AG10803 (cell line): Measurements from ENCODE around the gene CCDC70.

Source experiments
- DNase-seq: peaks from one replicate; pipeline ENCODE4 v3.0.0; 2010; ENCODE audit warnings: low read depth
- H3K4me3 ChIP-seq: 2 replicates; pipeline ENCODE4 v1.5.1; 2011; ENCODE audit warnings: mild to moderate bottlenecking, low read length, control low read depth
- CTCF ChIP-seq: conservative IDR thresholded peaks from 2 replicates; pipeline ENCODE4 v1.5.1; 2011; ENCODE audit warnings: mild to moderate bottlenecking, low read length, control low read depth, inconsistent platforms

Gene CCDC70

DNA sequence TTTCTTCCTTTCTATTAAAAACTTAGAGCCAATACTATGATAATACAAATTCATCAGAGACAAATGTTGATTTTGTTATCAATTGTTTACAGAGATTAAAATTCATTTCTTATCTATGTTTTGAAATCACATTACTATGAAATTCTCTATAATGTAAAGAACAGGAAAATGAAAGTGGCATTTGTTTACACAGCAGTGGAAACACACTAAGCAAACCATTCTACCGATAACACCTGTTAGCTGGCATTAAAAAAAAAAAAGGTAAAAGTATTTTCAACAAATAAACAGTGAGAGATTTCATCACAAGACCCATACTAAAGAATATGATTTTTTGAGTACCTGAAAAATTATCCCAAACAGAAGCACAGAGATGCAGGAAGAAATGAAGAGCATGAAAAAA is 4.8 kb upstream of the CCDC70 start:
- no peak for DNase-seq
- H3K4me3 ChIP-seq, result no peak overlapping the region
- TF ChIP-seq CTCF, result no peak

DNA sequence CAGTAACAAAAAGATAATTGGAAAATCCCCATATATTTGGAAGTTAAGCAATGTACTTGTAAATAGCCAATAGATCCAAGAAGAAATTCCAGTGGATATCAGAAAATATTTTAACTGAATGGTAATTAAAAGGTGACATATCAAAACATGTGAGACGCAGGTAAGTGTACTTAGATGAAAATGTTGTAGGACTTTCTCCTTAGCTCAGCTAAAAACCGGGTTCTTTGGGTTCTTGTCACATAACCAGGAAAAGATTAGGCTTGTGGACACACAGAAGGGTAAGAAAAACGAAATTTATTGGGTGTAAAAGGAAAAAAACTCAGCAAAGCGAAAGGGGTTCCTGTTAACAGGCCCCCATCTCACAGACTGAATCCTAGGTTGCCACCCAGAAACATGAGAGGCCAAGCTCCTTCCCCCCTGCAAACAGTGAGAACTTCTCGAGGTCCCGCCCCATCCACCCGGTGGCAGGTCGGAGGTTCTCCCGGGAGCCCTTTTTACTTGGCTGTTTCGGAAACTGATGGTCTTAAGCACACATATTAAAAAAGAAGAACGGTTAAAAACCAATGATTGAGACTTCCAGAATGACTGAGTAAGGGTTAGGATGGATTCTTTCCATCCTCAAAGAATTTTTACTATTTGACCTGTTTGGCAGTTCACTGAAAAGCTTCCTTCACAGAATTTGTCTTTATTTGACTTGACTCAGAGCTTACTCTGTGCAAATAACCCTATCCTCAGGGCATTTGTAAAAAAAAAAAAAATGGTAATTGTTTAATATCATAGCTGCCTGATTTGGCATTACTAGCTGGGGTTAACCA is 3.1 kb upstream of the CCDC70 start:
- DNase-seq, result no peak
- TF ChIP-seq CTCF, result no peak
- no peak overlapping the region for H3K4me3 ChIP-seq

GRCh38 chr13:51862957-51863356 is 1.2 kb downstream of the CCDC70 start:
- no peak overlapping the region for H3K4me3 ChIP-seq
- DNase-seq, result no peak
- TF ChIP-seq CTCF, result no peak

DNA sequence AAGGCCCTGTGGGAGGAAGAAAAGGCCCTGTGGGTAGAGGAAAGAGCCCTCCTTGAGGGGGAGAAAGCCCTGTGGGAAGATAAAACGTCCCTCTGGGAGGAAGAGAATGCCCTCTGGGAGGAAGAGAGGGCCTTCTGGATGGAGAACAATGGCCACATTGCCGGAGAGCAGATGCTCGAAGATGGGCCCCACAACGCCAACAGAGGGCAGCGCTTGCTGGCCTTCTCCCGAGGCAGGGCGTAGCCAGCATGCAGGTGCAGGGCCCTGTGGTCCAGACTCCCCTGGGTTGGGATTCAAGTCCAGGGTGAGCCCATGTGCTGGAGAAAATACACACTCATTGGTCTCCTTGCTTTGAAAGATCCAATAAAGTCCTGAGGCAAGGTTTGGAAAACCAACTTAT is 4.1 kb downstream of the CCDC70 start:
- TF ChIP-seq CTCF, result no peak
- no peak overlapping the region for H3K4me3 ChIP-seq
- no peak for DNase-seq

DNA sequence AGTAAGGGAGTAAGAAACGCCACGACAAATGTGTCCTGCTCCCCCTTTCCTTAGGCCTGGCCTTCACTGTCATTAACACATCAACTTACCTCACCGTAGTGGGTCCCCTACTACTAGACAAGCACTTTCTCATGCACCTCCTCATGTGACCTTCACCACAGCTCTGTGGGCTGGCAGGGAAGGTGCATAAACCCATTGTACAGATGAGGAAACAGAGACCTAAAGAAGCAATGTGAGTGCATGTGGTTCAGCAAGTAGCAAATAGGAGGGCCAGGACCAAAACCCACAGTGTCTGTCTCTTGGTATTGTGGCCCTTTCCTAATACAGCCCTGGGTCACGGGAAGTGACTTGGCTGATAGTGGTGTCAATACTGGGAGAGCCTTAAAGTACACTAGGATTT is 5.3 kb downstream of the CCDC70 start:
- H3K4me3 ChIP-seq, result no peak overlapping the region
- TF ChIP-seq CTCF, result no peak
- no peak for DNase-seq

GRCh38 chr13:51869916-51870315 is 8.1 kb downstream of the CCDC70 start:
- no peak for TF ChIP-seq CTCF
- H3K4me3 ChIP-seq, result no peak overlapping the region
- no peak for DNase-seq

- TF ChIP-seq CTCF, result no peak
- no peak overlapping the region for H3K4me3 ChIP-seq
- DNase-seq, result no peak
Measured at GRCh38 chr13:51870616-51871015, 8.8 kb downstream of the CCDC70 start.
